HG03571 (cell line): ENCODE measurements around the gene CORO2A.
"Not testable (repeated sequence)": the region's sequence is repeated elsewhere in the genome, so short reads cannot be mapped to it uniquely, and the experiment has no call there.

Experiments used
- ATAC-seq: cut with Tn5 transposase; IDR thresholded peaks from one replicate; pipeline ENCODE4 v1.9.1; 2021; ENCODE audit not compliant: unreplicated experiment

Gene CORO2A

GRCh38 chr9:98174502-98174918, 17.9 kb downstream of the CORO2A start:
- not testable (repeated sequence) for ATAC-seq

DNA sequence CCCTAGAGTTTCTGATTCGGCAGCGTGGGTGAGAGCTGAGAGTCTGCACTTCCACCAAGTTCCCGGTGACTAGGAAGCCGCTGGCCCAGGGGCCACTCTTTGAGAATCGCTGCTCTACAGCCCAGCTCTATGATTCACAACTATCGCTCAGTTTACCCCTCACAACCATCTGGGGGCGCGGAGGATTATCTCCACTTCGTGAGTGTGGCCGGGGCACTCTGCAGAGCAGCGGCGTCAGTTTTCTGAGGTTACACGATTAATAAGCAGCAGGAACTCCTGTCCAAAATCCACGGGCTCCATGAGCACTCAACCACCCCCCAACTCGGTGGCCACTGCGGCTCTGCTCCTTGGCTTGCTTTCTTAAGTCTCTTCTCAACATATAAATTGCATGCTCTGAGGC, 19.3 kb downstream of the CORO2A start:
- ATAC-seq = no peak

DNA sequence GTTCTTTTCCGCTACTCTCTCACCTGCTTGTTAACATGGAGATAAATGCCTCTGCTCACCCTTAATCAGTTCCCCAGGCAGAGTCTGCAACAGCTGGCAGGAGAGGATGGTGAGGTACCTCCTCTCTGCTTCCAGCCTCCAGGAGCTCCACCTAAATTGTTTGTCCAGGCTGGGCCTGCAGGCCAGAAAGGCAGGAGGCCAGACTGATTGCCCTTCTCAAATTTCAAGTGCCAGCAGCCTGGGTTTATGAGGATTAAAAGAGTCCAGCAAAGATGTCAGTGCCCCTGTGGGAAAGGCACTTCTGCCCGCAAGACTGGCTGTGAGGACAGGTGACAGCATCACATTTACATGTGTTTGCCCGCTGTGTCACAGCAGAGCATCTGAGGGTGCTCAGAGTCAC, 19.8 kb downstream of the CORO2A start:
- no peak for ATAC-seq

- ATAC-seq = no peak
These were observed 21.1 kb downstream of the CORO2A start for GRCh38 chr9:98171176-98171925.

DNA sequence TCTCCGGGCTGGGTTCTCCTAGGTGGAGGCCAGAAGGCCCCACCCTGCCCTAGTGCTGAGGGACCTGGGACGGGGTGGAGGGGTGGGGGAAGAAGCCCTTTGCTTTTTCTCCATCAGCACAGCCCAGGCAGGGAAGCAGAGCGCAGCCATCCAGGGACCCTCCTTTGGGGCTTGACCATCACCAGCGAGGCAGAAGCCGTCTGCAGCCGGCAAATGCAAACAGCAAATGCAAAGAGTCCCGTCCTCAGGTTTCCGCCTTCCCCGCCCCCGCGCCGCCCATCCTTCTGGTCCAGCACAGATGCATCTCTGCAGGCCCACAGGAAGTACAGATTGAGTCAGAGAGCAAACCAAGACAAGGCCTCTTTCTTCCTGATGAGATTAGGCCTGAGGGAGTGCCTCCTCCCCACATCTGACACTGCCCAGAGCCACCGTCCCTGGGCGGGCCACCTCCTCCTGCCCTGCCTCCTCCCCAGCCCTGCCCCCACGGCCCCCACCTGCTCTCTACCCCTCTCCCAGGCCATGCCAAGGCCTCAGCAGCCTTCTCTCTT, 23.4 kb downstream of the CORO2A start:
- ATAC-seq = peak; percentile 99

DNA sequence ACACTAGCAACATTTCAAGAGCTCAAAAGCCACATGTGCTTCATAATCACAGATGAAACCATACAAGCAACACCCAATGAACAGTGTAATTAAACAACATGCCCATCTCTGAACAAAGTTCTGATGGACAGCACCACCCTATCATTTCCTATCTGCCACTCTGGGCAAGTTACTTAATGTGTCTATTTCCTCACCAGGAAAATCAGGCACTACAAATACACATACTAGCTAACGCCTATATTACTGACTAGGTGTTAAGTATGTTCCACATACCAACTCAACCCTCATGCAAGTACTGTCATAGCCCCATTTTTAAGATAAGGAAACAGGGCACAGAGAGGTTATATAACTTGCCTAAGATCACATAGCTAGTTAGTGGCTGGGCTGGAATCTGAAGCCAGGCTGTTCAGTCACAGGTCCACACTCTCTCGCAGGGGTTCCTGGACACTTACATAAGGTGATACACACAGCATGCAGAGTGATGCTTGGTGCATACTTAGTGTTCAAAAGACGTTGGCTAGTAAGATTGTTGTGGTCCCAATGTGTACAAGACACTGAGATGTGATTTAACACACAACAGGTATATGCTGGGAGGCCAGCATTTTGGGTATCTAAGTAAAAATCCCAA, 24.2 kb downstream of the CORO2A start:
- no peak for ATAC-seq

GRCh38 chr9:98164912-98165311, 27.5 kb downstream of the CORO2A start:
- ATAC-seq = no peak

- no peak for ATAC-seq
These were observed 29.8 kb downstream of the CORO2A start for GRCh38 chr9:98162613-98163012.

DNA sequence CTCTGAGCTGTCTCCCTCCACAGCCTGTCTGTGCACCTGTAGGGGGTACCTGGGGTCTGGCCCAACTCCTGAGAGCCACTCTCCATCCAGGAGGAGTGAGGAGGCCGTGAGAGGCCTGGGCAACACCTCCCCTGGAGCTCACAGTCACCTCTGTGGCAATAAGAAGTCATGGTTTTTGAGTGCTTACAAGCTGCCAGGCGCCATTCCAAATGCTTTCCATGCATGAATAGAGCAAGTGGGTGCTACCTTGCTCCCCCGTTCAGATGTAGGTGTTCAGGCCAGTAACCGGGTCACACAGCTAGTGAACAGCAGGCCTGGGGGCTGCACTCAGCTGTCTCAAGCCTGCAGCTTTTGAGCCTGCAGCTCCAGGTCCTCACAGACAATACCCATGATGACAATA, 30.6 kb downstream of the CORO2A start:
- no peak for ATAC-seq

DNA sequence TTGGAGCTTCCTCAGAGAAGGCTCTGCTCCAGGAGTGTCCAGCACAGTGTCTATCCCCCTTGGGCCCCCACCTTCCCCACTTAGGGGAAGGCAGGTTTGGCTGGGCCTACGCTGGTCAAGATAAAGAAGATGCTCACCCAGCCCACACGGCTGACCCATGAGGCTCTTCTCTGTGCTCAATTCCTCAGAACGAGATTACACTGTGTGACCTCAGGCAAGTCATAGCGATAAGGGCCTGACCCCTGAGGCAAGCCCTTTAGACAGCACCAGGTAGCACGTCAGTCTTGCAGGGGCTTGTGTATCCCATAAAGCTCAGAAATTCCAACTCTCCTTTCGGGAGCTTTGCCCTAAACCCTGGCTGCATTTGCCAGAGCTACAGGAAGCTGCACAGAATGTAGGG, 32.6 kb downstream of the CORO2A start:
- no peak for ATAC-seq

DNA sequence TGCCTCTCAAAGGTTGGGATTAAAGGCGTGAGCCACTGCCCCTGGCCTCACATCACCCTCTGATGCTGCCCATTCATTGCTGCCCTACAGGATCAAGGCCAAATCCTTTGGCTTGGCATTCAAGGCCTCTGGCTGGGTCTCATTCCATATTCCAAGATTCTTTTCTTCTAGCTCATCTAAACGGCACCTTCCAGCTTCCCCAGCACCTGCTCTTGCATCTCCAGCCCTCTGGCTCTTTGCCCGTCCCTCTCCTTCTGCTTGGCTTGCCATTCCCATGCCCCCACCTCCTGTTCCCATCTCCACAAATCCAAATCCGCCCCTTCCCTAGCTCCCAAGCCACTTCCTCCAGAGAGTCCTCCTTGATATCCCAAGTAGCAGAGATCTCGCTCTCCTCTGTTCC, 33.1 kb downstream of the CORO2A start:
- ATAC-seq = no peak

DNA sequence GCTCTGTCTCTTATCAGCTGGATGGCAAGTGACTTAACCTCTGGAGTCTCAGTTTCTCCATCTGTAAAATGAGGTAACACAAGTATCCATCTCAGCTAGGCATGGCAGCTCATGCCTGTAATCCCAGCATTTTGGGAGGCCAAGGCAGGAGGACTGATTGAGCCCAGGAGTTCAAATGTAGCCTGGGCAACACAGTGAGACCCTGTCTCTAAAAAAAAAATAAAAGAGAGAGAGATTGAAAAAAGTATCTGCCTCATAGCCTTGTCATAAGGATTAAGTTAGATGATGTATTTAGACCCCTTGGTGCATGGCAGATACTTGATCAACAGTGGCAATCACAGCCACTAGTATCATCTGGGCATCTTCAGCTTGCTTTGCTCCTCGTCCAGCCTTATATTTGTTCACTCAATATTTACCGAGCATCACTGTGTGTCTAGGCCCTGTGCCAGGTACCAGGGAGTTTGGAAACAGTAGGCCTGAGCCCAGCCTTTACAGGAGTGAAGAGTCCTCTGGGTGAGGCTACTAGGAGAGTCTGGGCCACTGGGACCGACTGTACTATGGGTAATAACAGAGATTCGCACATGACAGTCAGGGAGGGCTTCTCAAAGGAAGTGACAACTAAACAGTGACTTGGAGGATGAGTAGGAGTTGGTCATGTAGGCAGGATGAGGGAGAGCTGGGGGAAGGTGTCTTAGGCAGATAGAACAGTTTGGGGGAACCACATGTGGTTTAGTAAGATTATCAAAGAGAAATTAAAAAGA, 34.2 kb downstream of the CORO2A start:
- no peak for ATAC-seq

GRCh38 chr9:98157372-98157771, 35.1 kb downstream of the CORO2A start:
- ATAC-seq = no peak

GRCh38 chr9:98154678-98155077, 37.8 kb downstream of the CORO2A start:
- ATAC-seq = no peak

DNA sequence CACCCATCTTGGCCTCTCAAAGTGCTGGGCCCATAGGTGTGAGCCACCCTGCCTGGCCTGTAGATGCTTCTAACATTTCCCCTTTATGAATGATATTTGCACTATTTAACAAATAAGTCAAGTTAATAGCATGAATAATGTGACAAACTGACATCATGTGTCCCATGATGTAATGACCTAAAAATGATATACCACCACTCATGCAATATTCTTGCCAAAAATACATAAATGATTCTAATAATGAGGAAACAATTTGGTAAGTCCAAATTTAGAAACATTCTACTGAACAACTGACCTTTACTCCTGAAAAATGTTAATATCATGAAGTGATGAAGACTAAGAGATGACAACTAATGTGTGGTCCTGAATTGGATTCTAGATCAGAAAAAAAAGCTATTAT, 39.9 kb downstream of the CORO2A start:
- ATAC-seq = no peak

GRCh38 chr9:98150721-98151120, 41.7 kb downstream of the CORO2A start:
- ATAC-seq = no peak

GRCh38 chr9:98150164-98150563, 42.3 kb downstream of the CORO2A start:
- ATAC-seq = no peak

DNA sequence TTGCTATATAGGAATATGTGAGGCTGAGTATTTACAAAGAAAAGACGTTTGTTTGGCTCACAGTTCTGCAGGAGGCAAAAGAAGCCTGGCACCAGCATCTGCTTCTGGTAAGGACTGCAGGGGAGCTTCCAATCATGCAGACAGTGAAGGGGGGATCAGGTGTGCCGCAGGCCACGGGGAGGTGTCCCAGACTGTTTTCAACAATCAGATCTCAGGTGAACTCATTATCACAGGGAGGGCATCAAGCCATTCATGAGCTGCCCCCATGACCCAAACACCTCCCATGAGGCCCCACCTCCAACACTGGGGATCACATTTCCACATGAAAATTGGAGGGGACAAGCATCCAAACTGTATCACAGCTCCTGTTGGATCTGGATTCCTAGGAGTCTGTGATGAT, 43.0 kb downstream of the CORO2A start:
- no peak for ATAC-seq

DNA sequence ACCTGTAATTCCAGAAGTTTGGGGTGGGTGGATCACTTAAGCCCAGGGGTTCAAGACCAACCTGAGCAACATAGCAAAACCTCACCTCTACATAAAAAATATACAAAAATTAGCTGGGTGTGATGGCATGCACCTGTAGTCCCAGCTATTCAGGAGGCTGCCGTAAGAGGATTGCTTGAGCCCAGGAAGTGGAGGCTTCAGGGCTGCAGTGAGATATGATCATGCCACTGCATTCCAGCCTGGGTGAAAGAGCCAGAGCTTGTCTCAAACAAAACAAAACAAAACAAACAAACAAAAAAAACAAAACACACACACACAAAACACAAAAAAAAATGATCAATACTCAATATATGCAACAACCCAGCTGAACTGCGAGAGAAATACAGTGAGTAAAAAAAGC, 44.0 kb downstream of the CORO2A start:
- ATAC-seq = no peak

- no peak for ATAC-seq
These were observed 44.9 kb downstream of the CORO2A start for GRCh38 chr9:98147582-98147981.

GRCh38 chr9:98146101-98146991, 46.1 kb downstream of the CORO2A start:
- ATAC-seq = no peak
